ENCODE data around the gene CAPN11. TPM values are rescaled to one million over a fixed set of nuclear protein-coding genes. Genes with fewer than 3 reads are reported as not detected.

CAPN11 gene
- total and polyA plus RNA-seq, 8 donors: 0.15 to 0.19 (median 0.18) TPM; not detected in 5

GRCh38 chr6:44129841-44130322, 28.7 kb upstream of the CAPN11 start:
- 34 to 78% (median 37%) methylated on average over 1 to 2 of the region's 2 CpGs for WGBS, 5 donors
- TF ChIP-seq CTCF (IDR thresholded peaks at IDR 0.05) (no peak), POLR2A (IDR thresholded peaks at IDR 0.05) (no peak), EP300 (IDR thresholded peaks at IDR 0.05) (no peak), POLR2AphosphoS5 (IDR thresholded peaks at IDR 0.05) (peak in 1 of 3 donors; percentile 26)
- Histone ChIP-seq H3K9me3 (no peaks in the 10 kb centered on the region), H3K27me3 (no peaks in the 10 kb centered on the region), H3K27ac (no peak overlapping the region), H3K4me3 (no peak overlapping the region), H3K4me1 (peaks cover 37 to 71% (median 57%) of the 10 kb centered on the region in 4 donors), H3K36me3 (peaks cover 0 to 7% (median 6%) of the 10 kb centered on the region in 4 donors)
- DNase-seq: no peak
- intact Hi-C loops (cut with DNase I; ENCODE audit: low total_unique reads): no loop called here

GRCh38 chr6:44131892-44132291, 26.7 kb upstream of the CAPN11 start:
- 56 to 78% (median 67%) methylated on average over 2 of the region's 2 CpGs for whole genome bisulfite sequencing, 5 donors

GRCh38 chr6:44132476-44132875, 26.1 kb upstream of the CAPN11 start:
- Histone ChIP-seq H3K9me3 (no peaks in the 10 kb centered on the region), H3K4me3 (no peak overlapping the region), H3K27ac (peak overlapping the region in 4 of 5 donors; percentile 18 to 50 (median 38)), H3K36me3 (peaks cover 3 to 33% (median 32%) of the 10 kb centered on the region in 4 donors), H3K27me3 (no peaks in the 10 kb centered on the region), H3K4me1 (peaks cover 22 to 54% (median 42%) of the 10 kb centered on the region in 4 donors)
- intact Hi-C loops (cut with DNase I; ENCODE audit: low total_unique reads): no loop called here
- 43 to 58% (median 47%) methylated on average over 4 of the region's 4 CpGs for WGBS, 5 donors
- TF ChIP-seq POLR2AphosphoS5 (IDR thresholded peaks at IDR 0.05) (no peak), EP300 (IDR thresholded peaks at IDR 0.05) (no peak), CTCF (IDR thresholded peaks at IDR 0.05) (no peak), POLR2A (IDR thresholded peaks at IDR 0.05) (no peak)
- peak; percentile 47 to 71 for DNase-seq

More at GRCh38 chr6:44131892-44132291, 26.7 kb upstream of the CAPN11 start:
- H3K36me3 ChIP-seq: peaks cover 0 to 27% (median 26%) of the 10 kb centered on the region in 4 donors
- intact Hi-C loops (cut with DNase I; ENCODE audit: low total_unique reads): no loop called here
- peak overlapping the region in 4 of 5 donors; percentile 18 to 50 (median 38) for H3K27ac ChIP-seq
- DNase-seq: no peak
- peaks cover 22 to 54% (median 42%) of the 10 kb centered on the region in 4 donors for H3K4me1 ChIP-seq
- no peak overlapping the region for H3K4me3 ChIP-seq
- TF ChIP-seq POLR2AphosphoS5 (IDR thresholded peaks at IDR 0.05): no peak
- no peaks in the 10 kb centered on the region for H3K9me3 ChIP-seq
- no peaks in the 10 kb centered on the region for H3K27me3 ChIP-seq

- peak; percentile 64 to 90 for DNase-seq
- H3K27ac ChIP-seq: peak overlapping the region; percentile 30 to 50 (median 37)
- intact Hi-C loops (cut with DNase I; ENCODE audit: low total_unique reads): no loop called here
- peak overlapping the region in 2 of 4 donors; percentile 17 to 31 for H3K4me3 ChIP-seq
- peaks cover 21 to 51% (median 38%) of the 10 kb centered on the region in 4 donors for H3K4me1 ChIP-seq
- no peaks in the 10 kb centered on the region for H3K27me3 ChIP-seq
- no peaks in the 10 kb centered on the region for H3K9me3 ChIP-seq
- H3K36me3 ChIP-seq: peaks cover 4 to 40% (median 40%) of the 10 kb centered on the region in 4 donors
- WGBS, 5 donors: 37 to 43% (median 39%) methylated on average over 9 of the region's 9 CpGs
- TF ChIP-seq CTCF (IDR thresholded peaks at IDR 0.05) (no peak), POLR2AphosphoS5 (IDR thresholded peaks at IDR 0.05) (peak in 1 of 3 donors; percentile 63)
Measured at GRCh38 chr6:44133003-44133931, 25.4 kb upstream of the CAPN11 start.

Data from stomach (tissue), 9 donors.